ENCODE measurements around the gene FAAP20. TPM values are rescaled to one million over a fixed set of nuclear protein-coding genes. Genes with fewer than 3 reads are reported as not detected.

The FAAP20 gene
- total RNA-seq, 1 donor from 2014 or later: 77.9 TPM

- Mint-ChIP-seq H3K36me3 (ENCODE audit: insufficient read depth) (no peaks in the 10 kb centered on the region), H3K27ac (peak overlapping the region; percentile 87), H3K4me3 (ENCODE audit: low read depth) (peak overlapping the region; percentile 94), H3K9me3 (ENCODE audit: low read depth) (no peaks in the 10 kb centered on the region), H3K27me3 (no peaks in the 10 kb centered on the region), H3K4me1 (ENCODE audit: low read depth) (peaks cover 40% of the 10 kb centered on the region)
- no peak for TF ChIP-seq CTCF (IDR thresholded peaks at IDR 0.05; ENCODE audit: unreplicated experiment)
- DNase-seq (ENCODE audit: low spot score, unreplicated experiment): no peak
Measured at GRCh38 chr1:2232255-2232915, 37.8 kb upstream of the FAAP20 start.

- no peak for TF ChIP-seq CTCF (IDR thresholded peaks at IDR 0.05; ENCODE audit: unreplicated experiment)
- Mint-ChIP-seq H3K9me3 (ENCODE audit: low read depth) (no peaks in the 10 kb centered on the region), H3K4me3 (ENCODE audit: low read depth) (peak overlapping the region; percentile 94), H3K27me3 (no peaks in the 10 kb centered on the region), H3K4me1 (ENCODE audit: low read depth) (peaks cover 37% of the 10 kb centered on the region), H3K27ac (peak overlapping the region; percentile 87), H3K36me3 (ENCODE audit: insufficient read depth) (no peaks in the 10 kb centered on the region)
- DNase-seq (ENCODE audit: low spot score, unreplicated experiment): no peak
Measured at GRCh38 chr1:2231532-2232254, 37.1 kb upstream of the FAAP20 start.

- H3K36me3 Mint-ChIP-seq (ENCODE audit: insufficient read depth): no peaks in the 10 kb centered on the region
- no peaks in the 10 kb centered on the region for H3K27me3 Mint-ChIP-seq
- TF ChIP-seq CTCF (IDR thresholded peaks at IDR 0.05; ENCODE audit: unreplicated experiment): no peak
- peak overlapping the region; percentile 87 for H3K27ac Mint-ChIP-seq
- peaks cover 39% of the 10 kb centered on the region for H3K4me1 Mint-ChIP-seq (ENCODE audit: low read depth)
- H3K9me3 Mint-ChIP-seq (ENCODE audit: low read depth): no peaks in the 10 kb centered on the region
- peak overlapping the region; percentile 94 for H3K4me3 Mint-ChIP-seq (ENCODE audit: low read depth)
- no peak for DNase-seq (ENCODE audit: low spot score, unreplicated experiment)
Measured at GRCh38 chr1:2230781-2231531, 36.4 kb upstream of the FAAP20 start.

- peak overlapping the region; percentile 94 for H3K4me3 Mint-ChIP-seq (ENCODE audit: low read depth)
- no peaks in the 10 kb centered on the region for H3K27me3 Mint-ChIP-seq
- no peaks in the 10 kb centered on the region for H3K9me3 Mint-ChIP-seq (ENCODE audit: low read depth)
- peaks cover 36% of the 10 kb centered on the region for H3K4me1 Mint-ChIP-seq (ENCODE audit: low read depth)
- no peak for TF ChIP-seq CTCF (IDR thresholded peaks at IDR 0.05; ENCODE audit: unreplicated experiment)
- no peak for DNase-seq (ENCODE audit: low spot score, unreplicated experiment)
- H3K27ac Mint-ChIP-seq: peak overlapping the region; percentile 12
- H3K36me3 Mint-ChIP-seq (ENCODE audit: insufficient read depth): no peaks in the 10 kb centered on the region
Measured at GRCh38 chr1:2229911-2230731, 35.5 kb upstream of the FAAP20 start.
